IMR-90 (cell line): Measurements from ENCODE around the gene C17orf107. TPM values are rescaled to one million over a fixed set of nuclear protein-coding genes. Genes with fewer than 3 reads are reported as not detected.

ENCODE experiments used
- ATAC-seq: fragments of 200-7000 bp; cut with Tn5 transposase; 2 replicates; pipeline ENCODE4 v1.9.1; 2020; ENCODE audit warnings: low read depth, mild to moderate bottlenecking, moderate library complexity
- BruUV-seq: library from RNA; stranded (reverse); fragments of 400-500 nt; replicated peaks from 2 replicates; lab custom pipeline; 2021; lab: Mats Ljungman, UMichigan
- CTCF ChIA-PET: fragments of 300-600 bp; formaldehyde crosslinking; extraction: SDS; loops from one replicate; lab custom pipeline; 2021; ENCODE audit warnings: antibody characterized with exemption; lab: Yijun Ruan, JAX
- POLR2A ChIA-PET: fragments of 300-600 bp; sonication (Branson Sonifier 250); formaldehyde crosslinking; loops from one replicate; lab custom pipeline; 2022; ENCODE audit warnings: antibody characterized with exemption; ENCODE audit not compliant: unreplicated experiment; lab: Charles Lee
- DNase-seq: peaks from one replicate; pipeline ENCODE4 v3.0.0; 2013
- H2AFZ ChIP-seq: replicated peaks from 2 replicates; pipeline ENCODE3; 2013; ENCODE audit warnings: low read length, mild to moderate bottlenecking; ENCODE audit not compliant: poor library complexity
- H2AK5ac ChIP-seq: 2 replicates; pipeline ENCODE4 v1.6.1; 2013; ENCODE audit warnings: low read depth, low read length, inconsistent platforms
- H2AK9ac ChIP-seq: replicated peaks from 2 replicates; pipeline ENCODE3; 2013; ENCODE audit warnings: mild to moderate bottlenecking, low read depth, low read length, moderate library complexity; ENCODE audit not compliant: poor library complexity
- H2BK120ac ChIP-seq: 2 replicates; pipeline ENCODE4 v1.6.1; 2013; ENCODE audit warnings: low read depth, low read length, inconsistent platforms
- H2BK15ac ChIP-seq: 3 replicates; pipeline ENCODE4 v1.6.1; 2013; ENCODE audit warnings: low read depth, low read length, inconsistent platforms
- H2BK20ac ChIP-seq: 2 replicates; pipeline ENCODE4 v1.6.1; 2013; ENCODE audit warnings: low read depth, mild to moderate bottlenecking, inconsistent platforms, low read length, moderate library complexity
- H2BK5ac ChIP-seq: 2 replicates; pipeline ENCODE4 v1.6.1; 2013; ENCODE audit warnings: mild to moderate bottlenecking, low read depth, low read length, inconsistent platforms; ENCODE audit not compliant: poor library complexity, severe bottlenecking
- H3K14ac ChIP-seq: replicated peaks from 2 replicates; pipeline ENCODE4 v1.6.1; 2013; ENCODE audit warnings: low read depth, low read length, inconsistent platforms
- H3K18ac ChIP-seq: 2 replicates; pipeline ENCODE4 v1.6.1; 2013; ENCODE audit warnings: low read depth, low read length, control low read depth
- H3K23ac ChIP-seq: 2 replicates; pipeline ENCODE4 v1.6.1; 2013; ENCODE audit warnings: low read depth, low read length, inconsistent platforms
- H3K27ac ChIP-seq: 2 replicates; pipeline ENCODE4 v1.5.1; 2013; ENCODE audit warnings: mild to moderate bottlenecking, control low read depth, low read length; ENCODE audit not compliant: insufficient read depth
- H3K27me3 ChIP-seq: 2 replicates; pipeline ENCODE4 v1.6.1; 2013; ENCODE audit warnings: low read length; ENCODE audit not compliant: control insufficient read depth, insufficient read depth
- H3K36me3 ChIP-seq: 2 replicates; pipeline ENCODE4 v1.6.1; 2013; ENCODE audit warnings: low read length, mixed read lengths; ENCODE audit not compliant: control insufficient read depth, insufficient read depth
- H3K4ac ChIP-seq: 2 replicates; pipeline ENCODE4 v1.6.1; 2013; ENCODE audit warnings: low read depth, low read length, inconsistent platforms
- H3K4me1 ChIP-seq: 2 replicates; pipeline ENCODE4 v1.6.1; 2013; ENCODE audit warnings: low read length, mixed read lengths; ENCODE audit not compliant: control insufficient read depth, insufficient read depth
- H3K4me2 ChIP-seq: 2 replicates; pipeline ENCODE4 v1.6.1; 2013; ENCODE audit warnings: low read depth, mild to moderate bottlenecking, control low read depth, low read length, moderate library complexity
- H3K4me3 ChIP-seq: 2 replicates; pipeline ENCODE4 v1.5.1; 2013; ENCODE audit warnings: low read depth, mild to moderate bottlenecking, control low read depth, low read length, moderate library complexity; ENCODE audit not compliant: insufficient read depth
- H3K56ac ChIP-seq: 2 replicates; pipeline ENCODE4 v1.6.1; 2013; ENCODE audit warnings: low read length, inconsistent platforms; ENCODE audit not compliant: insufficient read depth; ENCODE audit errors: extremely low read depth
- H3K79me1 ChIP-seq, 2 experiments: 2 replicates each; pipeline ENCODE4 v1.6.1; 2013; ENCODE audit warnings: low read length in 2 of 2, inconsistent platforms in 1 of 2, low read depth in 1 of 2
- H3K9ac ChIP-seq: 2 replicates; pipeline ENCODE4 v1.6.1; 2013; ENCODE audit warnings: low read depth, low read length, control low read depth
- H3K9me1 ChIP-seq: 2 replicates; pipeline ENCODE4 v1.6.1; 2013; ENCODE audit warnings: low read length, inconsistent platforms; ENCODE audit not compliant: insufficient read depth
- H3K9me3 ChIP-seq: 2 replicates; pipeline ENCODE4 v1.6.1; 2013; ENCODE audit warnings: low read length; ENCODE audit not compliant: control insufficient read depth, insufficient read depth
- H4K20me1 ChIP-seq: 2 replicates; pipeline ENCODE4 v1.6.1; 2013; ENCODE audit warnings: low read length, inconsistent platforms; ENCODE audit not compliant: insufficient read depth
- H4K5ac ChIP-seq: 2 replicates; pipeline ENCODE4 v1.6.1; 2013; ENCODE audit warnings: mild to moderate bottlenecking, low read depth, low read length, control low read depth
- H4K8ac ChIP-seq, 2 experiments: 2 replicates each; pipeline ENCODE4 v1.6.1; 2013; ENCODE audit warnings: low read depth in 2 of 2, low read length in 2 of 2, control low read depth in 1 of 2, inconsistent platforms in 1 of 2
- H4K91ac ChIP-seq: 2 replicates; pipeline ENCODE4 v1.6.1; 2013; ENCODE audit warnings: low read depth, low read length, inconsistent platforms; ENCODE audit not compliant: insufficient read depth
- CEBPB ChIP-seq: IDR thresholded peaks from 2 replicates; pipeline ENCODE4 v1.6.1; 2012; ENCODE audit warnings: low read depth, low read length, improper control_type of control experiment
- CHD1 ChIP-seq: IDR thresholded peaks from 2 replicates; pipeline ENCODE4 v1.6.1; 2012; ENCODE audit warnings: low read depth, low read length, improper control_type of control experiment
- CTCF ChIP-seq: conservative IDR thresholded peaks from 2 replicates; pipeline ENCODE4 v1.5.1; 2012; ENCODE audit warnings: mild to moderate bottlenecking, low read depth, low read length, improper control_type of control experiment
- ELK1 ChIP-seq: fragments of 150-350 bp; IDR thresholded peaks from 2 replicates; pipeline ENCODE4 v1.6.1; 2016; ENCODE audit warnings: low read depth, mild to moderate bottlenecking, low read length, moderate library complexity, borderline replicate concordance
- MAFK ChIP-seq: IDR thresholded peaks from 2 replicates; pipeline ENCODE4 v1.6.1; 2012; ENCODE audit warnings: low read depth, low read length, improper control_type of control experiment
- MAZ ChIP-seq: IDR thresholded peaks from 2 replicates; pipeline ENCODE4 v1.6.1; 2012; ENCODE audit warnings: low read depth, mild to moderate bottlenecking, low read length, improper control_type of control experiment, moderate library complexity, borderline replicate concordance
- MXI1 ChIP-seq: IDR thresholded peaks from 2 replicates; pipeline ENCODE4 v1.6.1; 2012; ENCODE audit warnings: low read depth, mild to moderate bottlenecking, low read length, moderate library complexity, borderline replicate concordance
- NFE2L2 ChIP-seq: fragments of 150-350 bp; IDR thresholded peaks from 2 replicates; pipeline ENCODE4 v1.6.1; 2016; ENCODE audit warnings: low read depth, mild to moderate bottlenecking, low read length
- RAD21 ChIP-seq: IDR thresholded peaks from 2 replicates; pipeline ENCODE4 v1.6.1; 2012; ENCODE audit warnings: low read length, improper control_type of control experiment
- RCOR1 ChIP-seq: IDR thresholded peaks from 2 replicates; pipeline ENCODE4 v1.6.1; 2012; ENCODE audit warnings: mild to moderate bottlenecking, low read length, improper control_type of control experiment; ENCODE audit not compliant: insufficient replicate concordance
- SMC3 ChIP-seq: fragments of 150-350 bp; IDR thresholded peaks from 2 replicates; pipeline ENCODE4 v1.6.1; 2016; ENCODE audit warnings: low read depth, mild to moderate bottlenecking, antibody characterized with exemption, low read length, moderate library complexity
- dilution Hi-C: fragments of 300-500 bp; cut with HindIII; formaldehyde crosslinking; loops from one replicate; pipeline ENCODE4 v1.14.3; 2018; ENCODE audit warnings: low sequenced_read_pairs; ENCODE audit not compliant: unreplicated experiment
- in situ Hi-C: fragments of 300-500 bp; cut with MboI; formaldehyde crosslinking; loops from 3 replicates; pipeline ENCODE4 v1.14.3; 2019; ENCODE audit warnings: low sequenced_read_pairs, inconsistent platforms, mixed read lengths
- intact Hi-C: fragments of 100-400 bp; cut with micrococcal nuclease; formaldehyde crosslinking; loops from 2 replicates; pipeline ENCODE4 v1.10.0; 2022
- polyA plus RNA-seq, 3 experiments: library from polyadenylated mRNA; depleted of rRNA; stranded (reverse); fragments of >200 nt; gene quantifications; 2 replicates each; pipeline ENCODE4 v1.2.3, GENCODE V29; 2012; ENCODE audit warnings: low replicate concordance in 1 of 3
- total RNA-seq: library from RNA; depleted of rRNA; stranded (reverse); fragments of >200 nt; gene quantifications from 2 replicates; pipeline ENCODE4 v1.2.3, GENCODE V29; 2012
- TF ChIP-seq, protein P1 (sequence below): fragments of 150-350 bp; IDR thresholded peaks from 2 replicates; pipeline ENCODE4 v1.6.1; 2017; ENCODE audit warnings: mild to moderate bottlenecking, antibody characterized with exemption, low read length, low read depth

C17orf107 gene
- total and polyA plus RNA-seq, 2 of the 4 experiments (the other 2 are of a cell fraction), result 0.54 to 0.82 TPM

DNA sequence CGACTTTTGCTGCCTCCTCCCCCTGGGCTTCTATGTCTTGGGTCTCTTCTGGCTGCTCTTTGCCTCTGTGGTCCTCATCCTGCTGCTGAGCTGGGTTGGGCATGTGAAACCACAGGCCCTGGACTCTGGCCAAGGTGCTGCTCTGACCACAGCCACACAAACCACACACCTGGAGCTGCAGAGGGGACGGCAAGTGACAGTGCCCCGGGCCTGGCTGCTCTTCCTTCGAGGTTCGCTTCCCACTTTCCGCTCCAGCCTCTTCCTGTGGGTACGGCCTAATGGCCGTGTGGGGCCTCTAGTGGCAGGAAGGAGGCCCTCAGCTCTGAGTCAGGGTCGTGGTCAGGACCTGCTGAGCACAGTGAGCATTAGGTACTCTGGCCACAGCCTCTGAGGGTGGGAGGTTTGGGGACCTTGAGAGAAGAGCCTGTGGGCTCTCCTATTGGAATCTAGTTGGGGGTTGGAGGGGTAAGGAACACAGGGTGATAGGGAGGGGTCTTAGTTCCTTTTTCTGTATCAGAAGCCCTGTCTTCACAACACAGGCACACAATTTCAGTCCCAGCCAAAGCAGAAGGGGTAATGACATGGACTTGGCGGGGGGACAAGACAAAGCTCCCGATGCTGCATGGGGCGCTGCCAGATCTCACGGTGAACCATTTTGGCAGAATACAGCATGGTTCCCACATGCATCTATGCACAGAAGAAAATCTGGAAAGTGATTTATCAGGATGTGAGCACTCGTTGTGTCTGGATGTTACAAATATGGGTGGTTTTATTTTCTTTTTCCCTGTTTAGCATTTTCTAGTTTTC lies 35.0 kb downstream of the C17orf107 start (continued):
- TF ChIP-seq CEBPB (no peak), MAFK (no peak), NFE2L2 (no peak)

GRCh38 chr17:4935650-4936049 lies 36.3 kb downstream of the C17orf107 start:
- H3K14ac ChIP-seq, result no peak overlapping the region
- H4K20me1 ChIP-seq, result 0 out of 2 replicates have a peak, but pooled peaks cover 7% of the 10 kb centered on the region
- H3K27ac ChIP-seq, result no peak overlapping the region
- no peak overlapping the region for H3K56ac ChIP-seq
- no peaks in the 10 kb centered on the region for H3K27me3 ChIP-seq
- no TSS peak for BruUV-seq
- H2BK15ac ChIP-seq, result no peak overlapping the region
- H3K4ac ChIP-seq, result no peak overlapping the region
- peaks cover 19% of the 10 kb centered on the region for H3K36me3 ChIP-seq
- H2BK20ac ChIP-seq, result no peak overlapping the region
- DNase-seq (no peak), ATAC-seq (no peak)
- H3K18ac ChIP-seq, result no peak overlapping the region
- dilution Hi-C loops (no loop called here), in situ Hi-C loops (no loop called here), intact Hi-C loops (no loop called here)
- ChIA-PET CTCF (interaction anchor here (1.5 kb wide), 1 partner anchor 26 kb away, joined by 3 read pairs; no protein-coding TSS in a partner anchor), POLR2A (no interaction called here)
- H2AK5ac ChIP-seq, result no peak overlapping the region
- no peak overlapping the region for H3K23ac ChIP-seq
- peaks cover 11% of the 10 kb centered on the region for H3K4me1 ChIP-seq
- no peak overlapping the region for H4K8ac ChIP-seq
- no peak overlapping the region for H3K4me3 ChIP-seq
- H3K79me1 ChIP-seq, result peaks cover 10 to 21% of the 10 kb centered on the region in 2 experiments; a peak in 3 of 4 replicates
- no peak overlapping the region for H2AFZ ChIP-seq
- H4K5ac ChIP-seq, result no peak overlapping the region
- H2AK9ac ChIP-seq, result no peak overlapping the region
- peaks cover 17% of the 10 kb centered on the region for H3K9me1 ChIP-seq
- no peak overlapping the region for H3K4me2 ChIP-seq
- H4K91ac ChIP-seq, result no peak overlapping the region
- H2BK120ac ChIP-seq, result no peak overlapping the region
- H2BK5ac ChIP-seq, result no peak overlapping the region
- no peaks in the 10 kb centered on the region for H3K9me3 ChIP-seq
- no peak overlapping the region for H3K9ac ChIP-seq
- TF ChIP-seq ELK1 (no peak), MXI1 (no peak), RAD21 (no peak), CHD1 (no peak), SMC3 (no peak), RCOR1 (no peak), MAFK (no peak), CEBPB (no peak), MAZ (no peak), CTCF (no peak)
- TF ChIP-seq, protein P1, sequence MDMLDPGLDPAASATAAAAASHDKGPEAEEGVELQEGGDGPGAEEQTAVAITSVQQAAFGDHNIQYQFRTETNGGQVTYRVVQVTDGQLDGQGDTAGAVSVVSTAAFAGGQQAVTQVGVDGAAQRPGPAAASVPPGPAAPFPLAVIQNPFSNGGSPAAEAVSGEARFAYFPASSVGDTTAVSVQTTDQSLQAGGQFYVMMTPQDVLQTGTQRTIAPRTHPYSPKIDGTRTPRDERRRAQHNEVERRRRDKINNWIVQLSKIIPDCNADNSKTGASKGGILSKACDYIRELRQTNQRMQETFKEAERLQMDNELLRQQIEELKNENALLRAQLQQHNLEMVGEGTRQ, result no peak
